ENCODE results near the gene ZFYVE21.

DNA sequence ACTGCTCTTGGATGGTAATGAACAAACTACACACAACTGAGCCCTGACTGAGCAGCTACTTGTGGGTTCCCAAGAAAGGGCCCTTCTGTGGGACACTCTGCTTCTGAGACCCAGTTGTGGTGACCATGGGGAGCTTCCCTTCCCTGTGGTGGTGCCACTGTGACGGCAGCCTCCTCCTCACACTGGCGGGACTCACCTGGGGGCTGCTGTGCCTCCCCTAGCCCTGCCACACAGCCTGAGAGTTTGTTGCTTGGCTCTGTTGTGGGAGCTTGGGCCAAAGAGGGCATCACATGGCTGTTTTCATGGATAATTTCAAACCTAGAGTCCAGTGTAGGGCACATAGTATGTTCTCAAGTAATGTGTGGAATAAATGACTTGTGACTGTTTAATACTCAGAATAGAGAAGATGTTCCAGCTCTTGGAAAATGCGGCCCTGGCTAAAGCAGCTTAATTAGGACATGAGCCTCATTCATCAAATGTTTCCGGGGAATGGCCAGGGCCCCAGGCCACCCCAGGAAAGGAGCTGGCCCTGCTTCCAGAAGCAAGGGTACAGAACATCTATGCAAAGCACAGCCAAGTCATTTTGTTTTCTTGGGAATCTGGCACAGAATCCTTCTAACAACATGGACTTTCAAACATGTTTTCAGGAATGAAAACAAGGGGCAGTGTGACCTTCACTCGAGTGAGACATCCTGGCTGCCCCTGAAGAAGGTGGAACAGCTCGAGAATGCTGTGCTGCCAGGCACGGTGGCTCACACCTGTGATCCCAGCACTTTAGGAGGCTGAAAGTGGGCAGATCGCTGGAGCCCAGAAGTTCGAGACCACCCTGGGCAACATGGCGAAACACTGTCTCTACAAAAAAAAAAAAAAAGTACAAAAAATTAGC lies 21.2 kb downstream of the ZFYVE21 start:
- TF ChIP-seq POLR2A (IDR thresholded peaks at IDR 0.05) = no peak
- TF ChIP-seq, protein P1, sequence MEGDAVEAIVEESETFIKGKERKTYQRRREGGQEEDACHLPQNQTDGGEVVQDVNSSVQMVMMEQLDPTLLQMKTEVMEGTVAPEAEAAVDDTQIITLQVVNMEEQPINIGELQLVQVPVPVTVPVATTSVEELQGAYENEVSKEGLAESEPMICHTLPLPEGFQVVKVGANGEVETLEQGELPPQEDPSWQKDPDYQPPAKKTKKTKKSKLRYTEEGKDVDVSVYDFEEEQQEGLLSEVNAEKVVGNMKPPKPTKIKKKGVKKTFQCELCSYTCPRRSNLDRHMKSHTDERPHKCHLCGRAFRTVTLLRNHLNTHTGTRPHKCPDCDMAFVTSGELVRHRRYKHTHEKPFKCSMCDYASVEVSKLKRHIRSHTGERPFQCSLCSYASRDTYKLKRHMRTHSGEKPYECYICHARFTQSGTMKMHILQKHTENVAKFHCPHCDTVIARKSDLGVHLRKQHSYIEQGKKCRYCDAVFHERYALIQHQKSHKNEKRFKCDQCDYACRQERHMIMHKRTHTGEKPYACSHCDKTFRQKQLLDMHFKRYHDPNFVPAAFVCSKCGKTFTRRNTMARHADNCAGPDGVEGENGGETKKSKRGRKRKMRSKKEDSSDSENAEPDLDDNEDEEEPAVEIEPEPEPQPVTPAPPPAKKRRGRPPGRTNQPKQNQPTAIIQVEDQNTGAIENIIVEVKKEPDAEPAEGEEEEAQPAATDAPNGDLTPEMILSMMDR (IDR thresholded peaks at IDR 0.05) = no peak
- no peak for TF ChIP-seq POLR2AphosphoS5 (IDR thresholded peaks at IDR 0.05)
- no peak for TF ChIP-seq EP300 (IDR thresholded peaks at IDR 0.05)
